ENCODE data around the gene GNG14.
"Not testable (repeated sequence)": the region's sequence is repeated elsewhere in the genome, so short reads cannot be mapped to it uniquely, and the experiment has no call there.

The GNG14 gene

GRCh38 chr19:12668346-12668745 is 19.5 kb upstream of the GNG14 start:
- DNase-seq: no peak

DNA sequence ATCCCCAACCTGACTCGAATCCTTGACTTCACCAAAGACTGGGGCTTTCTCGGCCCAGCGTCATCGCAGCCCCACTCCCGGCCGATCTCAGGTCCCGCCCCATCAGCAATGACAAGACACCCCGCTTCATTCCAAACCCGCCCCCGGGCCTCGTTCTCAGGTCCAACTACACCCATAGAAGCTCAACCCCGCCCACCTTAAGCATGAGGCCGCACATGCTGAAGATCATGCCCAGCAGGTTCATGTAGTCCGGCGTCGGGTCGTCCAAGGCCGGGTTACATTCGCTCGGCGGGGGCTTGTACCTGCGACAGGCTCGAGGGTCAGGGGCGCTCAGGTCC is 18.9 kb upstream of the GNG14 start:
- peak; percentile 56 for DNase-seq

- DNase-seq: peak; percentile 69
Measured at GRCh38 chr19:12669270-12670158, 18.3 kb upstream of the GNG14 start.

- no peak for DNase-seq
Measured at GRCh38 chr19:12670159-12670928, 17.5 kb upstream of the GNG14 start.

DNA sequence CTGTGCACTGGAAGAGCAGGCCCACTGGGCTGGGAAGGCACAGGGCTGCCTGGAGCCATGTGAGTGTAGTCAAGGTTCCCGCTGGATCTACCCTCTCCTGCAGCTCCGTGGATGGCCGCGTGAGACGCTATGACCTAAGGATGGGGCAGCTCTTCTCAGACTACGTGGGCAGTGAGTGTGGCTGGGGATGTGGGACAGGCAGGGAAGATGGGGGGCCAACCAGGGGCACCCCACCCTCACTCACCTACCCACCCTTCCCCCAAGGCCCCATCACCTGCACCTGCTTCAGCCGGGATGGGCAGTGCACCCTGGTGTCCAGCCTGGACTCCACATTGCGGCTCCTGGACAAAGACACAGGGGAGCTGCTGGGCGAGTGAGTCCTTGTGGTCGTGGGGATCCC is 15.1 kb upstream of the GNG14 start:
- DNase-seq: no peak

DNA sequence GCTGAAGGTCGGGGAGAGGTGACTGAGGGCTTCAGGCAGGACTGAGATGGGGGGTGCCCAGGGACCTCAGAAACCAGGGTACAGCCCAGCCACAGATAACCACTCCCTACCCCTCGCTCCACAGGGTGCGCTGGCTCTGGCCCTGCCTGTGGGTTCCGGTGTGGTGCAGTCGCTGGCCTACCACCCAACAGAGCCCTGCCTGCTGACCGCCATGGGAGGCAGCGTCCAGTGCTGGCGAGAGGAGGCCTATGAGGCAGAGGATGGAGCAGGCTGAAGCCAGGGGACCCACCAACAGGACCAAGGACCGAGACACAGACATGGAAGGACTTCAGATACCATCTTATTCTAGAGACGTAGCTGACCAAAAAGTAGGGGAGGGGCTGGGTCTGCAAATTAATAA is 12.4 kb upstream of the GNG14 start:
- no peak for DNase-seq

GRCh38 chr19:12675940-12676339 is 11.9 kb upstream of the GNG14 start:
- no peak for DNase-seq

DNA sequence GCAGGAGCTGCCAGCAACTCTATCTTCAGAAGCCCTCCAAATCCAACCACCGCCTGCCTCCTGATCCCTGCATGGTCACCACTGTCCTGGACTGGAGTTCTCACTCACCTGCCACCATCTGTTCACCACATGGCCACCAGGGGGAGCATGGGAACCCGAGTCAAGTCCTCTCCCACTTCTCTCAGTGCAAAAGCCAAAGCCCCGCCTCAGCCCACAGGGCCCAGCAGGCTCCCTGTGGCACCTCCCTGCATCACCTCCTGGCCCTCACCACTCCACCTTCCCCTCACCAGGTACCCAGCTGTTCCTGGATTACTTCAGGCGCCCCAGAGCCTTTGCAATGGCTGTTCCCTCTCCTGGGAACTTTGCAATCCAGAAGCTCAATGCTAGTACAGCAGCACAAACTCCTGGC is 11.4 kb upstream of the GNG14 start:
- peak; percentile 51 for DNase-seq

DNA sequence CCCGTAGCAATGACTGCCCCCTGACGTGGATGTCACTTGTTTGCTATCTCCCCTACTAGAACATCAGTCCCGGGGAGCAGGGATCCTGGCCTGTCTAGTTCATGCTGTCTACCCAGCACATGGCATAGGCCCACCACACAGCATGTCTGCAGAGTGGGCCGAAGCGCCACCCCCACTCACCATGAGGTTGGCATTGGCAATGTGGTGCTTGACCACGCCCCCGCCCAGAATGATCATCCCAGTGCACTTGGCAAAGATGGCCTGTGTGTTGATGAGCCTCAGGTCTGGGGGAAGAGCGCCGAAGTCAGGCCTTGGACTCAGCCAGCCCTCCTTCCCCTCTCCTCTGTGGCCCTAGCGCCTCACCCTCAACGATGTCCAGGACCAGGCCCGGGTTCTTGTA is 10.9 kb upstream of the GNG14 start:
- DNase-seq: no peak

- not testable (repeated sequence) for DNase-seq
Measured at GRCh38 chr19:12678039-12678438, 9.8 kb upstream of the GNG14 start.

DNA sequence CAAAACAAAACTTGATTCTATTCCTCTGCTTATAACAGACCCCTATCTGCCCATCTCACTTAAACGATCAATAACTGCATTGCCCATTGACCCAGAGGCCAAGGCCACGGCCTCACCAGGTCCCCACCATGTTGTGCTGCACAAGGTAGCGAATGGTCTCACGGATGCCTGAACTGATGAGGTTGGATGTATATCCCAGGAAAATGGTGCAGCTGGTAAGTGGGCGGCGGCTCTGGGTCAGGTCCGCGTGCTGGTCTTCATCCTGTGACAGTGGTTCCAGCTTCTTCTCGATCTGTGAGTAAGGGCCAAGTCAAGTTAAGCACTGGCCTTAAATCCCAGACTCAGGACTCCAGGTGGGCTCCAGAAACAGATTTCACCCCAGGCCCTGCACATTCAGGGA is 7.8 kb upstream of the GNG14 start:
- DNase-seq: no peak

- DNase-seq: peak; percentile 97
Measured at GRCh38 chr19:12681074-12681987, 6.5 kb upstream of the GNG14 start, which contains the start of gene DHPS. Gene DHPS (minus strand): TSS chr19:12681880. CDS start chr19:12681766, 114 bp downstream.

DNA sequence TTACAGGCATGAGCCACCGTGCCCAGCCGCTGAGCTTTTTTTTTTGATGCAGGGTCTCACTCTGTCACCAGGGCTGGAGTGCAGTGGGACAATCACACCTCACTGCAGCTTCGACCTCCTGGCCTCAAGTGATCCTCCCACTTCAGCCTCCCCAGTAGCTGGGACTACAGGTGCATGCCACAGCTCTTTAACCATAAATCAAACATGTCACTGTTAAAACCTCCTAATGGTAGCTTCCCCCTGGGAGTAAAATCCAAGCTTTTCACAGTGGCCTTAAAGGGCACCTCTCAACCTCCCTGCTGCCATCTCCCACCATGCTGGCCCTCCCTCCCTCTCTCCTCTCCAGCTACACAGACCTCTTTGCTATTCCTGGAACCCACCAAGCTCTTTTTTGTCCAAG is 2.0 kb upstream of the GNG14 start:
- no peak for DNase-seq

GRCh38 chr19:12689012-12689411 is 1.2 kb downstream of the GNG14 start:
- no peak for DNase-seq

DNA sequence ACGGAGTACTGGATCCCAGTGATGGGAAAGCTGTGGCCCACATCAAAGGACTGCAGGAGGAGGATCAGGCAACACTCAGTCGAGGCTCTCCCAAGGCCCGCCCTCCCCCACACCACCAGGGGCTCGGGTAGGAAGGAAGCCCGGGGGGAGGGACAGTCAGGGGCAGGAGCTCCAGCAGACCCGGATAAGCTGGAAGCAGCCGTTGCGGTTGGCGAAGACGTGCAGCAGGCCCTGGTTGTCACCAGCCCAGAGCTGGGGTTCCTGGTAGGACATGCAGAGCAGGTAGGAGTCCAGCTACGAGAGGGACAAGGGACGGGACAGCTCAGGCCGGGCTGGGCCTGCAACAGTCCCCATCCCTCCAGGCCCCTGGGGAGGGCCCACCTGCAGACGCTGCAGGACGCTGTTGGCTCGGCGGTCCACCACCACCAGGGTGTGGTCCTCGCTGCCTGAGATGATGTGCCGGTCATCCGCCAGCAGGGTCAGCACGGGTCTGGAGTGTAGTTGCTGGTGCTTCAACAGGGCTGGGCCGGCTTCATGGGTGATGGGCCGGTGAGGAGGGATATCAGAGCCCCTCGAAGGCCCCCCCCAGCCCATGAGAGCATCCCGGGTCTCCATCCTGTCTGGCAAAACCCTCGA is 1.9 kb downstream of the GNG14 start:
- no peak for DNase-seq

DNA sequence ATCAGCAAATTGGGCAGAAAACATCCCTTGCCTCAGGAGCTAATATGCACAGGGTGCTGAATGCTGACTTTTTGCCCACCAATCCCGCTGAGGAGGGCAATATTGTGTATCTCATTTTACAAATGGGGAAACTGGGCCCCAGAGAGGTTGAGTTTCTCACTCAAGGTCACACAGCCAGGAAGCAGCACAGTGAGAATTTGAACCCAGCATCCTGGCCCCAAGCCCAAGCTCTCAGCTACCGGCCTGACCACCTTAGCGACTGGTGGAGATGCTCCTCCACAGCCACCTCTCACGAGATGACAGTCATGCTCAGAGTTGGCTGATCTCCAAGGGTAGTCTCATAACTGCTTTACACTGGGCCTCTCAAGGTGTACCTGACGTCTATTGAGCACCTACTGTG is 5.2 kb downstream of the GNG14 start:
- no peak for DNase-seq

GRCh38 chr19:12694641-12695040 is 6.8 kb downstream of the GNG14 start:
- no peak for DNase-seq

DNA sequence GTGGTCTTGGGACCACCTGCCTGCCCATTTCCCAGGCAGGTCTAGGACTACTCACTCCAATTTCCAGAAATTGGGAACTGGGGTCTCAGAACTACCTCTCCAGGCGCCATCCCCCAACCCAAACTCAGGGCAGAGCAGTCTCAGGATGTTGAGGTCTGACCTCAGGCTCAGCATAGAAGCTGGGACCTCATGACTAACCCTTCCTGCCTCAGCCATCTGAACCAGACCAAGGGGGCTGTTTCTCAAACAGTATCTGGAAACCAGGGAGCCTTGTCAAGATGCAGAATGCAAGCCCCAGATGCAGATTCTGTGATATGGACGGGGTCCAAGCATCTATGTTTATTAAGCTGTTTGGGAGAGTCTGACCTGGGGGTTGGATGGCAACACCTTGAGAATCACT is 7.3 kb downstream of the GNG14 start:
- DNase-seq: no peak

GRCh38 chr19:12695514-12695913 is 7.7 kb downstream of the GNG14 start:
- DNase-seq: no peak

DNA sequence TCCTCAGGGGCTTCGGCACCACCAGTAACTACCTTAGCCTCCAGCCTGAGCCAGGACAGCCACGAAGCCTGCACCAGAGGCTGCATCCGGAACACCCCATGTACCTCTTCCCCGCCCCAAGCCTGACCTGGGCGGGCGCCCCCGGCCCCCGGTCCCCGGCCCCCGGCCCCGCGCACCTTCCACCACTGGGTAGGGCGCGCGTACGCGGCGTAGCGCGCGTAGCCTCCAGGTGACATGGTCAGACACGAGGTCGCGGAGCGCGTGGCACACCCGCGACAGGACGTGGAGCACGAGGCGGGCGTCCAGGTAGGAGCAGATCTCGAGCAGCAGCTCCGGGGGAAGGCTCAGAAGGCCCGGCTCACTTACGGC is 8.2 kb downstream of the GNG14 start:
- DNase-seq: no peak

DNA sequence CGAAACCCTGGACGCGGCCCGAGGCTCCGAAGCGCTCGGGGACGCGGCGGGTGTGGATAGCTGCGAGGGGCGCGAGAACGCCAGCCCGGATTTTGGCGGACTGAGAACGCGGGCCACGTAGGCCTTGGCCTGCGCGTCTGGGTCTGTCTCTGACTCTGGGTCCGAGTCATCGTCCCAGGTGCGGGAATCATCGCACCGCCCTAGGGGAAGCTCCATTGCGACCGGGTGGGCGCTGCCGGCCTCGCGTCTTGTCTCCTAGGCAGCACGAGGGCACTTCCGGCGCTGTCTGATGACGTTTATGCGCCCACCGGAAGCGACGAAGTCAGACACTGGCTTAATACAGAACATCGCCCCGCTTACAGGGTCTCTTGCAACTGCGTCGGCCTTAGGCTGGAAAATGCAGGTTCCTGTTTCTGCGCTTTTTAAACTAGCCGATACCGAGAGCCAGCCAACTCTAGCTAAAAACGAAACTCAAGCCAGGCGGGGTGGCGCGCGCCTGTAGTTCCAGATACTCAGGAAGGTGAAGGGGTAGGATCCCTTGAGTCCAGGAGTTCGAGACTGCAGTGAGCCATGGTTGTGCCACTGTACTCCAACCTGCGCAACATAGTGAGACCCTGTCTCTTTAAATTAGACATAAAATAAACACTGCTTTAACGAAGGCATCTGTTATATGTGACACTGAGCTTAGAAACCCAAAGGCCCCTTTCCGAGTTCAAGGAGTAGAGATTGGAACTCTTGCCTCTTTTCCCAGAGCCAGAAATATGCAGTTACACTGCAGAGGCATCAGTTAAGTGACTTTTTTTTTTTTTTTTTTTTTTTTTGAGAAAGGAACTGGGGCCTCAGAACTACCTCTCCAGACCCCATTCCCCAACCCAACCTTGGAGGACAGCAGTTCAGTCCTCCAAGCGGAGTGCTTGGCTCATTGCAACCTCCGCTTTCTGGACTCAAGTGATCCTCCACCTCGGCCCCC is 8.9 kb downstream of the GNG14 start, which contains the start of gene FBXW9:
TSS of gene FBXW9 (minus strand) at position 266 of the 970 bp plus-strand sequence. CDS start at position 216, 50 bp downstream.
- peak; percentile 87 for DNase-seq

Data from NCI-H226 (cell line).